ENCODE results near the gene ANXA10. TPM values are rescaled to one million over a fixed set of nuclear protein-coding genes. Genes with fewer than 3 reads are reported as not detected.
A peak's percentile ranks its signal among the peaks of the same experiment; 100 is the strongest.

ANXA10 gene
- total RNA-seq, 2 experiments from 2014 or later, result not detected

GRCh38 chr4:168152837-168153500 is 60.6 kb downstream of the ANXA10 start:
- Mint-ChIP-seq H3K9me3 (no peaks in the 10 kb centered on the region), H3K36me3 (no peaks in the 10 kb centered on the region), H3K27ac (no peak overlapping the region), H3K27me3 (peaks cover 11% of the 10 kb centered on the region), H3K4me3 (peak overlapping the region; percentile 52), H3K4me1 (peaks cover 5% of the 10 kb centered on the region)
- DNase-seq (no peak), ATAC-seq (ENCODE audit: low read depth) (no peak)
- POLR2A ChIA-PET, result no interaction called here

GRCh38 chr4:168153596-168154440 is 61.5 kb downstream of the ANXA10 start:
- POLR2A ChIA-PET, result no interaction called here
- H3K4me1 Mint-ChIP-seq, result peaks cover 5% of the 10 kb centered on the region
- peak overlapping the region; percentile 52 for H3K4me3 Mint-ChIP-seq
- H3K36me3 Mint-ChIP-seq, result no peaks in the 10 kb centered on the region
- ATAC-seq (ENCODE audit: low read depth) (peak; percentile 65), DNase-seq (peak; percentile 42)
- peaks cover 9% of the 10 kb centered on the region for H3K27me3 Mint-ChIP-seq
- no peaks in the 10 kb centered on the region for H3K9me3 Mint-ChIP-seq
- H3K27ac Mint-ChIP-seq, result no peak overlapping the region

- no peak overlapping the region for H3K4me3 Mint-ChIP-seq
- POLR2A ChIA-PET, result no interaction called here
- ATAC-seq (ENCODE audit: low read depth) (peak; percentile 63), DNase-seq (no peak)
- H3K36me3 Mint-ChIP-seq, result no peaks in the 10 kb centered on the region
- H3K9me3 Mint-ChIP-seq, result no peaks in the 10 kb centered on the region
- no peak overlapping the region for H3K27ac Mint-ChIP-seq
- H3K4me1 Mint-ChIP-seq, result peaks cover 5% of the 10 kb centered on the region
- peaks cover 9% of the 10 kb centered on the region for H3K27me3 Mint-ChIP-seq
These were observed 62.4 kb downstream of the ANXA10 start for GRCh38 chr4:168154546-168155277.

- POLR2A ChIA-PET, result no interaction called here
- H3K36me3 Mint-ChIP-seq, result peaks cover 1% of the 10 kb centered on the region
- peaks cover 5% of the 10 kb centered on the region for H3K9me3 Mint-ChIP-seq
- DNase-seq (no peak), ATAC-seq (ENCODE audit: low read depth) (no peak)
- peaks cover under 1% of the 10 kb centered on the region for H3K4me1 Mint-ChIP-seq
- H3K27me3 Mint-ChIP-seq, result peaks cover 11% of the 10 kb centered on the region
- no peak overlapping the region for H3K4me3 Mint-ChIP-seq
- H3K27ac Mint-ChIP-seq, result no peak overlapping the region
These were observed 70.3 kb downstream of the ANXA10 start for GRCh38 chr4:168162604-168163003.

- Mint-ChIP-seq H3K27ac (no peak overlapping the region), H3K36me3 (peaks cover 1% of the 10 kb centered on the region), H3K27me3 (peaks cover 11% of the 10 kb centered on the region), H3K4me1 (peaks cover 4% of the 10 kb centered on the region), H3K9me3 (peaks cover 5% of the 10 kb centered on the region), H3K4me3 (no peak overlapping the region)
- ATAC-seq (ENCODE audit: low read depth) (no peak), DNase-seq (no peak)
- POLR2A ChIA-PET, result no interaction called here
These were observed 70.8 kb downstream of the ANXA10 start for GRCh38 chr4:168163106-168163505.

- ATAC-seq (ENCODE audit: low read depth), result no peak
- Mint-ChIP-seq H3K4me3 (no peak overlapping the region), H3K36me3 (peaks cover 1% of the 10 kb centered on the region), H3K4me1 (peaks cover 4% of the 10 kb centered on the region), H3K9me3 (peaks cover 5% of the 10 kb centered on the region), H3K27me3 (peaks cover 9% of the 10 kb centered on the region), H3K27ac (no peak overlapping the region)
- POLR2A ChIA-PET, result interaction anchor here (0.6 kb wide), 1 partner anchor 846 kb away, joined by 5 read pairs; the partner anchor contains the start of gene CBR4
- no peak for DNase-seq
These were observed 71.7 kb downstream of the ANXA10 start for GRCh38 chr4:168164045-168164444.

GRCh38 chr4:168164915-168165548 is 72.7 kb downstream of the ANXA10 start:
- Mint-ChIP-seq H3K27me3 (peaks cover 9% of the 10 kb centered on the region), H3K9me3 (peaks cover 5% of the 10 kb centered on the region), H3K4me3 (no peak overlapping the region), H3K36me3 (peaks cover 3% of the 10 kb centered on the region), H3K4me1 (peaks cover 4% of the 10 kb centered on the region), H3K27ac (no peak overlapping the region)
- no peak for ATAC-seq (ENCODE audit: low read depth)
- POLR2A ChIA-PET, result no interaction called here
- no peak for DNase-seq

- Mint-ChIP-seq H3K27ac (no peak overlapping the region), H3K4me3 (no peak overlapping the region), H3K27me3 (no peaks in the 10 kb centered on the region), H3K4me1 (peaks cover 4% of the 10 kb centered on the region), H3K36me3 (peaks cover 2% of the 10 kb centered on the region), H3K9me3 (no peaks in the 10 kb centered on the region)
- DNase-seq, result no peak
- POLR2A ChIA-PET, result no interaction called here
- no peak for ATAC-seq (ENCODE audit: low read depth)
These were observed 75.5 kb downstream of the ANXA10 start for GRCh38 chr4:168167714-168168284.

GRCh38 chr4:168174308-168174707 is 82.0 kb downstream of the ANXA10 start:
- Mint-ChIP-seq H3K27me3 (no peaks in the 10 kb centered on the region), H3K4me3 (no peak overlapping the region)
- ATAC-seq (ENCODE audit: low read depth), result no peak

GRCh38 chr4:168177546-168178149 is 85.3 kb downstream of the ANXA10 start:
- Mint-ChIP-seq H3K27me3 (no peaks in the 10 kb centered on the region), H3K4me3 (no peak overlapping the region), H3K4me1 (no peaks in the 10 kb centered on the region), H3K27ac (no peak overlapping the region), H3K9me3 (no peaks in the 10 kb centered on the region), H3K36me3 (no peaks in the 10 kb centered on the region)
- DNase-seq (no peak), ATAC-seq (ENCODE audit: low read depth) (no peak)
- POLR2A ChIA-PET, result no interaction called here

More at GRCh38 chr4:168174308-168174707, 82.0 kb downstream of the ANXA10 start:
- Mint-ChIP-seq H3K4me1 (no peaks in the 10 kb centered on the region), H3K36me3 (peaks cover 2% of the 10 kb centered on the region), H3K9me3 (no peaks in the 10 kb centered on the region), H3K27ac (no peak overlapping the region)
- POLR2A ChIA-PET, result no interaction called here
- DNase-seq, result no peak

GRCh38 chr4:168183717-168184571 is 91.6 kb downstream of the ANXA10 start:
- no peak overlapping the region for H3K27ac Mint-ChIP-seq
- no peak for DNase-seq

GRCh38 chr4:168188754-168189153 is 96.4 kb downstream of the ANXA10 start:
- H3K9me3 Mint-ChIP-seq, result no peaks in the 10 kb centered on the region
- DNase-seq, result no peak
- H3K27me3 Mint-ChIP-seq, result no peaks in the 10 kb centered on the region
- H3K27ac Mint-ChIP-seq, result no peak overlapping the region
- H3K4me1 Mint-ChIP-seq, result peaks cover 4% of the 10 kb centered on the region
- POLR2A ChIA-PET, result no interaction called here
- no peak overlapping the region for H3K4me3 Mint-ChIP-seq
- peaks cover 7% of the 10 kb centered on the region for H3K36me3 Mint-ChIP-seq
- no peak for ATAC-seq (ENCODE audit: low read depth)

More at GRCh38 chr4:168183717-168184571, 91.6 kb downstream of the ANXA10 start:
- Mint-ChIP-seq H3K27me3 (no peaks in the 10 kb centered on the region), H3K4me3 (no peak overlapping the region), H3K36me3 (no peaks in the 10 kb centered on the region), H3K9me3 (no peaks in the 10 kb centered on the region), H3K4me1 (peaks cover 4% of the 10 kb centered on the region)
- no peak for ATAC-seq (ENCODE audit: low read depth)
- POLR2A ChIA-PET, result no interaction called here

Measured in activated naive CD8-positive, alpha-beta T cell treated with anti-CD3 and anti-CD28 coated beads, Interleukin-2, amount 10 ng/mL, durations not matched to agents 7 days and 5 days (primary cell).